GM19328 (cell line): ENCODE results near the gene POLA1.
A peak's percentile ranks its signal among the peaks of the same experiment; 100 is the strongest.
"Not testable (repeated sequence)": the region's sequence is repeated elsewhere in the genome, so short reads cannot be mapped to it uniquely, and the experiment has no call there.

Source experiments
- ATAC-seq: cut with Tn5 transposase; IDR thresholded peaks from one replicate; pipeline ENCODE4 v1.9.1; 2021; ENCODE audit warnings: mild to moderate bottlenecking, moderate library complexity; ENCODE audit not compliant: unreplicated experiment

The POLA1 gene

GRCh38 chrX:24693453-24694202 lies at the start of gene POLA1:
Gene POLA1 (plus strand): TSS chrX:24693918. CDS start chrX:24693962, 44 bp downstream.
- ATAC-seq: peak; percentile 93

GRCh38 chrX:24646006-24646405 lies 47.7 kb upstream of the POLA1 start:
- no peak for ATAC-seq

GRCh38 chrX:24646745-24647182 lies 47.0 kb upstream of the POLA1 start:
- no peak for ATAC-seq

GRCh38 chrX:24647257-24648058 lies 46.3 kb upstream of the POLA1 start, which contains the start of gene PCYT1B:
Gene PCYT1B (minus strand): TSS chrX:24647347. CDS start chrX:24647105, 242 bp downstream.
- ATAC-seq: peak; percentile 78

GRCh38 chrX:24648495-24648894 lies 45.2 kb upstream of the POLA1 start:
- no peak for ATAC-seq

- ATAC-seq: no peak
These were observed 41.9 kb upstream of the POLA1 start for GRCh38 chrX:24651783-24652182.

GRCh38 chrX:24655679-24656078 lies 38.0 kb upstream of the POLA1 start:
- not testable (repeated sequence) for ATAC-seq

- ATAC-seq: no peak
These were observed 35.9 kb upstream of the POLA1 start for GRCh38 chrX:24657671-24658386.

GRCh38 chrX:24658421-24658820 lies 35.3 kb upstream of the POLA1 start:
- no peak for ATAC-seq

GRCh38 chrX:24659106-24659505 lies 34.6 kb upstream of the POLA1 start:
- ATAC-seq: no peak

- ATAC-seq: no peak
These were observed 34.1 kb upstream of the POLA1 start for GRCh38 chrX:24659646-24660045.

GRCh38 chrX:24661292-24661691 lies 32.4 kb upstream of the POLA1 start:
- no peak for ATAC-seq

- ATAC-seq: no peak
These were observed 31.4 kb upstream of the POLA1 start for GRCh38 chrX:24662352-24662751.

- ATAC-seq: no peak
These were observed 25.6 kb upstream of the POLA1 start for GRCh38 chrX:24668111-24668510.

- no peak for ATAC-seq
These were observed 21.0 kb upstream of the POLA1 start for GRCh38 chrX:24672701-24673190.

- no peak for ATAC-seq
These were observed 20.3 kb upstream of the POLA1 start for GRCh38 chrX:24673424-24673823.

- ATAC-seq: no peak
These were observed 17.2 kb upstream of the POLA1 start for GRCh38 chrX:24676403-24677024.

GRCh38 chrX:24682739-24683432 lies 10.8 kb upstream of the POLA1 start:
- no peak for ATAC-seq

GRCh38 chrX:24684048-24684447 lies 9.7 kb upstream of the POLA1 start:
- ATAC-seq: no peak

GRCh38 chrX:24692305-24692704 lies 1.4 kb upstream of the POLA1 start:
- ATAC-seq: no peak
